GM23338 (cell line): ENCODE results near the gene NRP2.

ENCODE experiments used
- POLR2AphosphoS5 ChIP-seq: IDR thresholded peaks from 2 replicates; pipeline ENCODE4 v1.6.1; 2016; ENCODE audit warnings: antibody characterized with exemption, low read depth
- TF ChIP-seq, protein P1 (sequence below), 2 experiments: fragments of 200-600 bp in 1 of 2; sonication (generic) in 1 of 2; conservative IDR thresholded peaks; 2 replicates each; pipeline versions ENCODE4 v1.5.1 to v1.6.1; 2016 to 2017; ENCODE audit warnings: antibody characterized with exemption in 2 of 2, low read depth in 2 of 2, mild to moderate bottlenecking in 2 of 2, moderate library complexity in 1 of 2

DNA sequence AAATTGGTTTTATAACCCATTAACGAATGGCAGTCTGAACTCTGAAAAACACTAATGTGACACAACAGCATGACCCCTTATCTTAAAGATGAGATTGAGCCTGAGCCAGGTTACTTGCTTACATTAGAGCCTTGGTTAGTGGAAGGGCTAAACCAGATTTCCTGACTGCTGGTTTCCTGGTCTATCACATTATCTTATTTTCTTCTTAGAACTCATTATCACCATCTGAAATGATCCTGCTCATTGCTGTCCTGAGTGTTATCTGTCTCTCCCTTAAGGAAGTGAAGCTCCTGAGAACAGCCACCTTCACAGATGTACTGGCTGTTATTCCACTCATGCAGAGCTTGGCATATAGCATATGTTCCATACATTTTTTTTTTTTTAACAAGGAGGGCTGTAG is 9.0 kb upstream of the NRP2 start:
- TF ChIP-seq, protein P1, sequence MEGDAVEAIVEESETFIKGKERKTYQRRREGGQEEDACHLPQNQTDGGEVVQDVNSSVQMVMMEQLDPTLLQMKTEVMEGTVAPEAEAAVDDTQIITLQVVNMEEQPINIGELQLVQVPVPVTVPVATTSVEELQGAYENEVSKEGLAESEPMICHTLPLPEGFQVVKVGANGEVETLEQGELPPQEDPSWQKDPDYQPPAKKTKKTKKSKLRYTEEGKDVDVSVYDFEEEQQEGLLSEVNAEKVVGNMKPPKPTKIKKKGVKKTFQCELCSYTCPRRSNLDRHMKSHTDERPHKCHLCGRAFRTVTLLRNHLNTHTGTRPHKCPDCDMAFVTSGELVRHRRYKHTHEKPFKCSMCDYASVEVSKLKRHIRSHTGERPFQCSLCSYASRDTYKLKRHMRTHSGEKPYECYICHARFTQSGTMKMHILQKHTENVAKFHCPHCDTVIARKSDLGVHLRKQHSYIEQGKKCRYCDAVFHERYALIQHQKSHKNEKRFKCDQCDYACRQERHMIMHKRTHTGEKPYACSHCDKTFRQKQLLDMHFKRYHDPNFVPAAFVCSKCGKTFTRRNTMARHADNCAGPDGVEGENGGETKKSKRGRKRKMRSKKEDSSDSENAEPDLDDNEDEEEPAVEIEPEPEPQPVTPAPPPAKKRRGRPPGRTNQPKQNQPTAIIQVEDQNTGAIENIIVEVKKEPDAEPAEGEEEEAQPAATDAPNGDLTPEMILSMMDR (conservative IDR thresholded peaks at IDR 0.05; ENCODE audit: low read depth in 2 of 2): no peak
- TF ChIP-seq POLR2AphosphoS5: no peak
